Kidney (tissue), 14 donors: Measurements from ENCODE around the gene RSPH4A. TPM values are rescaled to one million over a fixed set of nuclear protein-coding genes. Genes with fewer than 3 reads are reported as not detected.

ENCODE experiments used
- DNase-seq, 5 donors: peaks; one replicate each; pipeline ENCODE4 v3.0.0-alpha.2; 2013 to 2020
- FAIRE-seq: peaks from 2 replicates; lab custom pipeline; 2012; peaks lifted over from hg19 to GRCh38; lab: Jason Lieb, UNC
- H3K27ac ChIP-seq, 2 donors: one replicate each; pipeline ENCODE4 v1.7.0; 2013; ENCODE audit warnings: low read depth in 2 of 2, low read length in 2 of 2, inconsistent platforms in 1 of 2
- H3K27me3 ChIP-seq: one replicate; pipeline ENCODE4 v1.7.1; 2013; ENCODE audit warnings: low read length, inconsistent platforms; ENCODE audit not compliant: control insufficient read depth, insufficient read depth
- H3K36me3 ChIP-seq, 3 donors: one replicate each; pipeline versions ENCODE4 v1.7.0 to v1.7.1; 2013; ENCODE audit warnings: low read length in 3 of 3, control low read depth in 1 of 3, inconsistent platforms in 1 of 3; ENCODE audit not compliant: insufficient read depth in 3 of 3, control insufficient read depth in 2 of 3
- H3K4me1 ChIP-seq, 3 donors: one replicate each; pipeline versions ENCODE4 v1.7.0 to v1.7.1; 2013; ENCODE audit warnings: low read length in 3 of 3, inconsistent platforms in 1 of 3, low read depth in 1 of 3; ENCODE audit not compliant: control insufficient read depth in 2 of 3, insufficient read depth in 2 of 3
- H3K4me3 ChIP-seq, 3 donors: one replicate each; pipeline versions ENCODE4 v1.7.0 to v1.8.1; 2013; ENCODE audit warnings: low read length in 3 of 3, control low read depth in 1 of 3, inconsistent platforms in 1 of 3
- H3K9ac ChIP-seq, 3 donors: one replicate each; pipeline versions ENCODE4 v1.7.0 to v1.7.1; 2013; ENCODE audit warnings: low read length in 3 of 3, control low read depth in 1 of 3, inconsistent platforms in 1 of 3
- H3K9me3 ChIP-seq, 3 donors: one replicate each; pipeline versions ENCODE4 v1.7.0 to v1.7.1; 2013; ENCODE audit warnings: low read length in 3 of 3, control low read depth in 1 of 3, inconsistent platforms in 1 of 3; ENCODE audit not compliant: control insufficient read depth in 2 of 3, insufficient read depth in 1 of 3
- CTCF ChIP-seq: IDR thresholded peaks from 3 replicates; pipeline ENCODE4 v1.5.1; 2012; ENCODE audit warnings: mild to moderate bottlenecking, moderate library complexity, borderline replicate concordance; ENCODE audit not compliant: insufficient read depth; ENCODE audit errors: extremely low read depth
- intact Hi-C: fragments of 100-400 bp; cut with DNase I; formaldehyde crosslinking; loops from one replicate; pipeline ENCODE4 v1.11.1; 2022
- polyA plus RNA-seq: library from polyadenylated mRNA; stranded (reverse); fragments of 350-450 nt; fragmentation: Illumina TruSeq; extraction: RNeasy Lipid Tissue Mini Kit (QIAGEN cat#74804); gene quantifications from one replicate; pipeline ENCODE4 v1.2.3, GENCODE V29; 2014; ENCODE audit warnings: low read depth, low replicate concordance; ENCODE audit not compliant: insufficient read depth
- total RNA-seq: library from RNA; stranded (reverse); fragmentation: NEBNext Ultra II Directional; extraction: Animal tissue kit (Norgen Biotek cat#: 25700); gene quantifications from one replicate; pipeline ENCODE4 v1.2.1, GENCODE V29; 2021
- donor health status: control.
- donor health status: control.
- donor health status: control.
- donor health status: control.
- donor health status: control.
- donor health status: DM: yes; HTN: yes; CAD: no.
- donor health status: Normal renal cell carcinoma (clear cell type).

The RSPH4A gene
- total and polyA plus RNA-seq, 2 donors from 2014 or later, result 0.62 to 1.8 TPM

GRCh38 chr6:116680880-116681672 is 64.8 kb downstream of the RSPH4A start, which contains the start of gene KPNA5:
Gene KPNA5 (plus strand): TSS chr6:116681211. CDS start chr6:116681335, 124 bp downstream.
- intact Hi-C loops, result no loop called here
- Histone ChIP-seq H3K27ac (peak within 1 kb of the TSS; percentile 74 to 85), H3K36me3 (no peaks in the 10 kb centered on the region), H3K4me3 (peak within 1 kb of the TSS; percentile 75 to 92 (median 78)), H3K27me3 (no peaks in the 10 kb centered on the region), H3K9me3 (no peaks in the 10 kb centered on the region), H3K4me1 (peaks cover 0 to 2% (median 0%) of the 10 kb centered on the region in 3 donors), H3K9ac (peak within 1 kb of the TSS; percentile 1 to 88 (median 70))
- peak; percentile 96 to 99 (median 96) for DNase-seq
- no peak for FAIRE-seq
- TF ChIP-seq CTCF, result peak; percentile 7

- Histone ChIP-seq H3K4me1 (peaks cover 0 to 2% (median 0%) of the 10 kb centered on the region in 3 donors), H3K27ac (no peak overlapping the region), H3K27me3 (no peaks in the 10 kb centered on the region), H3K9me3 (no peaks in the 10 kb centered on the region), H3K36me3 (no peaks in the 10 kb centered on the region), H3K9ac (no peak overlapping the region), H3K4me3 (peak overlapping the region in 2 of 3 donors; percentile 25 to 46)
- intact Hi-C loops, result no loop called here
- FAIRE-seq, result no peak
- TF ChIP-seq CTCF, result no peak
- peak in 2 of 5 donors; percentile 36 to 48 for DNase-seq
Observed at GRCh38 chr6:116682334-116682712, 66.0 kb downstream of the RSPH4A start.

Other genes starting within 250 kb of the RSPH4A start
- gene DSE, start 245.5 kb upstream of the RSPH4A start, total RNA-seq, result 47.7 TPM
- 6.9 TPM for gene DSE, start 245.5 kb upstream of the RSPH4A start, polyA plus RNA-seq
- gene CALHM6, start 155.1 kb upstream of the RSPH4A start, total RNA-seq, result 8.2 TPM
- 2.4 TPM for gene CALHM6, start 155.1 kb upstream of the RSPH4A start, polyA plus RNA-seq
- 1.3 TPM for gene CALHM5, start 104.8 kb upstream of the RSPH4A start, total RNA-seq
- 2.1 TPM for gene CALHM5, start 104.8 kb upstream of the RSPH4A start, polyA plus RNA-seq
- gene TRAPPC3L, start 70.8 kb upstream of the RSPH4A start, total RNA-seq, result not detected
- not detected for gene TRAPPC3L, start 70.8 kb upstream of the RSPH4A start, polyA plus RNA-seq
- not detected for gene CALHM4, start 62.7 kb upstream of the RSPH4A start, total RNA-seq
- gene CALHM4, start 62.7 kb upstream of the RSPH4A start, polyA plus RNA-seq, result 0.60 TPM
- gene RWDD1, start 45.0 kb upstream of the RSPH4A start, total RNA-seq, result 39.3 TPM
- gene RWDD1, start 45.0 kb upstream of the RSPH4A start, polyA plus RNA-seq, result 84.1 TPM
- 11.6 TPM for gene ZUP1, start 52.3 kb downstream of the RSPH4A start, total RNA-seq
- 5.8 TPM for gene ZUP1, start 52.3 kb downstream of the RSPH4A start, polyA plus RNA-seq
- gene KPNA5, start 64.7 kb downstream of the RSPH4A start, total RNA-seq, result 18.2 TPM
- 2.5 TPM for gene KPNA5, start 64.7 kb downstream of the RSPH4A start, polyA plus RNA-seq
- 4.3 TPM for gene FAM162B, start 149.2 kb downstream of the RSPH4A start, total RNA-seq
- gene FAM162B, start 149.2 kb downstream of the RSPH4A start, polyA plus RNA-seq, result 5.8 TPM
- not detected for gene GPRC6A, start 212.6 kb downstream of the RSPH4A start, total RNA-seq
- 0.73 TPM for gene GPRC6A, start 212.6 kb downstream of the RSPH4A start, polyA plus RNA-seq